Activated naive CD8-positive, alpha-beta T cell treated with anti-CD3 and anti-CD28 coated beads, Interleukin-2, amount 50 U/mL, for 16 hours (primary cell): ENCODE results near the gene CAPN7.

Experiments used
- DNase-seq: peaks from one replicate; pipeline ENCODE4 v3.0.0-alpha.2; 2020; ENCODE audit warnings: low read depth, low spot score

The CAPN7 gene

GRCh38 chr3:15246186-15246585, 40.1 kb downstream of the CAPN7 start:
- DNase-seq = no peak

GRCh38 chr3:15253023-15253697, 47.1 kb downstream of the CAPN7 start:
- no peak for DNase-seq

DNA sequence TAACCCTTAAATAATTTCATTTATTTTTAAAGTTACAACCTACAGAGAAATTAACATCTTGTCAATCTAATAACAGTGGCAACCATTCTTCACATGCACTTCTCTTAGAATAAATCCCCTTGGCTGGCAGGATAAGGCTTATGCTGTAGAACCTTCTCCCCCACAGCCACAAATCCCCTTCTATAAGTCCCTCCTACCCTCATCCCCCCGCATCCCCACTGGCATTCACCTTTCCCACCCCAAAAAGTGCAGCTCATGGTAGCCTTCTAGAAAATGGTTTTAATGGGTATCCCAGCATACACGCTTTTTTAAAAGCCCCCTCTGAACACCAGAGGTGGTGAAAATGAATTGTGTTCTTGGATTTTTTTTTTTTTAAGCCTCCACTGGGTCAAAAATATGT, 49.2 kb downstream of the CAPN7 start:
- no peak for DNase-seq

DNA sequence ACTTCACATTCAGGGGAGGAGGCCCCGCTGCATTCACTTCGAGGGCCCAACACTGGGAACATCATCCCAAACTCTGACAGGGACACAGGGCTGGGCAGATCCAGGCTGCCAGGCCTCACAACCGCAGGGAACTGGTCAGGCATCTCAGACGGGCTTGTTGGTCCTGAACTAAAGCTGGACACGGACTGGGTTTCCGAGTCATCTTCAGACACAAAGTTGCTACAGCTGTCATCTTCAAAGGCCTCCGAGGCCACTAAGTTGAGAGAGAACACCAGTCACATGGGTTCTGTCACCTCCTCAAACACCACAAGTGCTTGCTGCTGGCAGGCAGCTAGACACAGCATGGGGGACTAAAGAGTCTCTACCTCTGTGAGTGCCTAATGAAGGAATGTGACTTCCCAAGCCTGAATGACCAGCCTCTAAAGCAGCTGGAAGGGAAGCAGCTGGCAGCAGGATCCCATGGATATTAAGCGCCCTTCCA, 50.9 kb downstream of the CAPN7 start:
- no peak for DNase-seq

DNA sequence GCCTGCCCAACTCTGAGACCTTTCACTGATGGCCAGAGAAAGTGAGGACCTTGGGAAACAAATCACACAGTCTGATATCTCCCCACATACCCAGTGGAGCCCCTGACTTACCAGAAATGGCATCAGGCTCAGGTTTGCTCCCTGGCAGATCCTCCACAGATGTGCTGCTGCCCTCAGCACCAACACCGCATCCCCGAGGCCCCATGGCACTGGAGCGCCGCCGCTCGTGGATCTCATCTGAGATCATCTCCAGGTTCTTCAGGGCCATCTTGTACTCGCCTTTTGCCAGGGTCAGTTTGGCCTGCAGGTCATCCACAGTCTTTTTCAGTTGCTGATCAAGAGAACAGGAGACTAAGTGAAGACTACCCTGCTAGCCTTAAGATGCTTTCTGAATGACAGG, 52.7 kb downstream of the CAPN7 start:
- DNase-seq = no peak

DNA sequence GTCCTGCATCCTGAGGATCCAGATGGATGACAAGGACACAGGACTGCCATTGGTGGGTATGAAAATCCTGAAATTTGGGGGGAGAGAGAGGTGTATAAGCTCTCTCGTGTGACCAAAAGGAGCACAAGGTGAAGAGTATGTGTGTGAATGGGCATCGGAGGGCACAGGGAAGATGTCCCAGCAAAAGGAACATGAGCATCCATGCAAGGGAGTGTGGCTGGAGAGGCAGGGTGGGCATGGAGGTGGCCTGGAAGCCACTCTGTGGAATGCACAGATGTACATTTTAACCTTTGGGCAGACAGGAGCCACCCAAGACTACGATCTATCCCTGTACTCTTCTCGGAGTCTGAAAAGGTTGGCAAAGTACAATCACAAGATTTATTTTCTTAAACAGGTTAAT, 54.5 kb downstream of the CAPN7 start:
- no peak for DNase-seq

- DNase-seq = no peak
Observed at GRCh38 chr3:15261274-15261673, 55.2 kb downstream of the CAPN7 start.

GRCh38 chr3:15262021-15262420, 56.0 kb downstream of the CAPN7 start:
- no peak for DNase-seq

- DNase-seq = no peak
Observed at GRCh38 chr3:15263120-15263519, 57.1 kb downstream of the CAPN7 start.

- no peak for DNase-seq
Observed at GRCh38 chr3:15263926-15264325, 57.9 kb downstream of the CAPN7 start.

DNA sequence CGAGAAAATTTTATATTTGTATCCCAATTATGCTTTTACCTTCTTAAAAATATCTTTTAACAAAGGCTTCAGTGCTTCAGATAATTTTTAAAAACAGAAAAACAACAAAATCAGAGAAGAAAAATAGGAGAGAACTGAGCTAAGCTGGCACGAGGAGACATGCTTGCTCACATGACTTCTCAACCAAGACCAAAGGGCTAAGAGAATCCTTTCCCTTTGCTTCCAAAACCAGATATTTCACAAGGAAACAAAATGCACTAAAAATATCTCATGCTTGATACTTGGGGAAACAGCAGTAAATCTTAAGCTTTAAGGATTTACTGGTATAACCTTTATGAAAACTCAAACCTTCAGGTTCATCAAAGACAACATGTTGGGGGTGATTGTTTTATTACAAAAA, 58.4 kb downstream of the CAPN7 start:
- DNase-seq = no peak

GRCh38 chr3:15265655-15266509, 59.8 kb downstream of the CAPN7 start:
- DNase-seq = no peak

- no peak for DNase-seq
Observed at GRCh38 chr3:15266510-15267376, 60.7 kb downstream of the CAPN7 start.

DNA sequence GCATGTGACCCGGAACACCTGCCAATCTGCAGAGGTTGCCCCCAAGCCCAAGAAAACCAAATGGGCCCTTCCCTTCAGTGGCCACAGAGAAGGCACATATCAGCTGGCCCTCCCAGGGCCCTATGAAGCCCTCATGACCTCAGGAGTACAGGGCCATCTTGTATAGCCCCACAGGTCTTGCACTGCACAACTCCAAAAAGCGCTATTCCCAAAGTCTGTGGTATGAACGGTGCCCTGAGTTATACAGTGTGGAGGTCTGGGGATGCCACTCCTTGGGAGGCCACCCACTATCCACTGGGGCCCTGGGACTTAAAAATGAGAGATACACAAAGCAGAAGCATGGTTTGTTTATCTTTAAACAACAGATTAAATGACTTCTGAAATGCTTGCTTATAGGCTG, 61.5 kb downstream of the CAPN7 start:
- no peak for DNase-seq

DNA sequence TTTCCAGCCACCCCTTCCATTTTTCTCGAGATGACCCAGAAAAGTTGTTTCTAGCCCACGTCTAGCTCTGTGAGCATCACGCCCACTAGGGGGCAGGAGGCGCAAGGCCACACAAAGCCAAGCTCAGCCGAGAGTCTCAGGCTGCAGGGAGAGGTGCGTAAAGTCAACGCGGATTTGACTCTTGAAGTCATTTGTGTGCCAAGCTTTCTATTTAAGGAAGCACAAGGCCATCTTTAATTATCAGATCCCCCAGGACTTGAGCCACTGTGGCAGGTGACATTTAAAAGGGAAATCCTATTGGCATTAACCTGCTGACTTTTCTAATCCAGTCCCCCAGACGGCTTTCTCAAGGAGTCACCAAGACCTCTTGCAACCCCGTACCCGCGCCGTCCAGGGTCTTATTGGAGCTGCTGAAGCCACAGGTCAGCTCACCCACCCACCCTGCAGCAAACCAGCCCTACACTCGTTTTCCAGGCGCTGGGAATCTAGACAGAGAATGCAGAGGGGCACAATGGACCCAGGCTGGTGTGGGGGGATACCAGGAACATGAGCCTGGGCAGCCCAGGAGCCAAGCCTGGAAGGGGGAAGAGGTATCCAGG, 62.1 kb downstream of the CAPN7 start:
- peak; percentile 67 for DNase-seq

- peak; percentile 68 for DNase-seq
Observed at GRCh38 chr3:15269091-15269989, 63.3 kb downstream of the CAPN7 start.

DNA sequence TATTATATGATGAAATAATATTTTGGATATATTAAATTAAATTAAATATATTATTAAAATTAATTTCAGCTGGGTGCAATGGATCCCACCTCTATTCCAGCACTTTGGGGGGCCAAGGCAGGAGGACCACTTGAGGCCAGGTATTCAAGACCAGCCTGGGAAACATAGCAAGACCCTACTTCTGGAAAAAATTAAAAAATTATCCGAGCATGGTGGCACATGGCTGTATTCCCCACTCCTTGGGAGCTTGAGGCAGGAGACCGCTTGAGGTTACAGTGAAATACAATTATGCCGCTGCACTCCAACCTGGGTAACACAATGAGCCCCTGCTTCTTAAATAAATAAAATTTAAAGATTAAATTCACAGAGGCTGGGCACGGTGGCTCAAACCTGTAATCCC, 65.0 kb downstream of the CAPN7 start:
- DNase-seq = no peak

- DNase-seq = peak; percentile 41
Observed at GRCh38 chr3:15271785-15272381, 65.8 kb downstream of the CAPN7 start.

DNA sequence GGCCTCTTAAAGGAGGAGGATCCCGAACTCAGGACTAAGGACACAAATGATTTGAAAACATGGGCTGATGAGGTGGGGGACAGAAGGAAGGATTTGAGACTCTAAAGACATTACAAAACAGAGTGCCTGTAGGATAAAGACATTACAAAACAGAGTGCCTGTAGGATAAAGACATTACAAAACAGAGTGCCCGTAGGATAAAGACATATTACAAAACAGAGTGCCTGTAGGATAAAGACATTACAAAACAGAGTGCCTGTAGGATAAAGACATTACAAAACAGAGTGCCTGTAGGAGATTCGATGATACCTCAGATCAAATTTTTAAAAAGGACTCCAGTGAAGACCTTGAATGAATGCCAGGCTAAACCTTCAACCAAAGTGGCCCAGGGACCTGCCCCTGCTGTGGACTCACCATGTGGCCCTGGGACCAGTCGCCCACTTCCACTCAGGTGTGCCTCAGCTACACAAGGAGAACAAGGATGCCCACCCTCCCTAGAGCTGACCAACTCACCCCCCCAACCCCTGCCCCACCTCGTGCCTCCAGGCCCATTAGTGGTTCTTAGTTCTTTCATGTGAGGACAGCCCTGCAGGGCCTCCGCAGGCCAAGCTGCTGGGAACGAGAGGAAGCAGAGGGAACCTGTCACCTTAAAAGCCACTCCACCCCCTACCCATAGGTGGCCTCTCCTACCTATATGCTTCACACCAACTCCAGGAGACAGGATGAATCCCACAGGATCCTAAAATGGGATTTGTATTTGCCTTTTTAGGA, 66.6 kb downstream of the CAPN7 start:
- no peak for DNase-seq
